OCI-LY7 (cell line): ENCODE results near the gene KRT9. TPM values are rescaled to one million over a fixed set of nuclear protein-coding genes. Genes with fewer than 3 reads are reported as not detected.
"Not testable (repeated sequence)": the region's sequence is repeated elsewhere in the genome, so short reads cannot be mapped to it uniquely, and the experiment has no call there.

ENCODE experiments used
- BruUV-seq: library from RNA; stranded (reverse); fragments of 400-500 nt; replicated peaks from 2 replicates; lab custom pipeline; 2021; lab: Mats Ljungman, UMichigan
- CTCF ChIA-PET: fragments of 300-600 bp; sonication (Branson Sonifier 250); formaldehyde crosslinking; loops from one replicate; lab custom pipeline; 2022; ENCODE audit warnings: antibody characterized with exemption; ENCODE audit not compliant: unreplicated experiment; lab: Charles Lee
- POLR2A ChIA-PET: fragments of 300-600 bp; sonication (Branson Sonifier 250); formaldehyde crosslinking; loops from one replicate; lab custom pipeline; 2022; ENCODE audit warnings: antibody characterized with exemption; lab: Charles Lee
- DNase-seq: peaks from one replicate; pipeline ENCODE4 v3.0.0-alpha.2; 2015; ENCODE audit warnings: low spot score
- H2AFZ ChIP-seq: fragments of 200-600 bp; sonication (generic), shearing (Covaris generic); 2 replicates; pipeline ENCODE4 v1.6.1; 2014; ENCODE audit warnings: mild to moderate bottlenecking, antibody characterized with exemption, low read length, moderate library complexity
- H3K27ac ChIP-seq: fragments of 200-600 bp; sonication (generic); 2 replicates; pipeline ENCODE4 v1.5.1; 2014; ENCODE audit warnings: mixed run types, low read depth, mild to moderate bottlenecking, moderate library complexity, low read length, inconsistent platforms; ENCODE audit not compliant: poor library complexity, severe bottlenecking
- H3K36me3 ChIP-seq: fragments of 200-600 bp; sonication (generic); 2 replicates; pipeline ENCODE4 v1.6.1; 2014; ENCODE audit warnings: mild to moderate bottlenecking, antibody characterized with exemption, low read length, moderate library complexity, mixed read lengths; ENCODE audit not compliant: insufficient read depth
- H3K4me1 ChIP-seq: fragments of 200-600 bp; sonication (generic); 2 replicates; pipeline ENCODE4 v1.5.1; 2014; ENCODE audit warnings: mild to moderate bottlenecking, low read length; ENCODE audit not compliant: insufficient read depth, poor library complexity, severe bottlenecking
- H3K4me2 ChIP-seq: fragments of 200-600 bp; sonication (generic); 2 replicates; pipeline ENCODE4 v1.6.1; 2014; ENCODE audit warnings: mild to moderate bottlenecking, low read length
- H3K4me3 ChIP-seq: fragments of 200-600 bp; sonication (generic); 2 replicates; pipeline ENCODE4 v1.5.1; 2014; ENCODE audit warnings: mild to moderate bottlenecking, low read depth, low read length; ENCODE audit not compliant: poor library complexity, severe bottlenecking
- H3K79me2 ChIP-seq: fragments of 200-600 bp; sonication (generic); 2 replicates; pipeline ENCODE4 v1.6.1; 2016; ENCODE audit warnings: low read depth, mild to moderate bottlenecking, low read length, moderate library complexity, mixed read lengths; ENCODE audit not compliant: insufficient read depth
- H3K9me2 ChIP-seq: fragments of 200-600 bp; sonication (generic); 2 replicates; pipeline ENCODE4 v1.6.1; 2016; ENCODE audit warnings: mild to moderate bottlenecking, low read length, mixed read lengths; ENCODE audit not compliant: insufficient read depth
- H3K9me3 ChIP-seq: fragments of 200-600 bp; sonication (generic); 2 replicates; pipeline ENCODE4 v1.6.1; 2014; ENCODE audit warnings: mild to moderate bottlenecking, mixed run types, low read length, mixed read lengths
- H4K20me1 ChIP-seq: fragments of 200-600 bp; sonication (generic); 2 replicates; pipeline ENCODE4 v1.6.1; 2014; ENCODE audit warnings: mild to moderate bottlenecking, antibody characterized with exemption, low read length, moderate library complexity, mixed read lengths; ENCODE audit not compliant: insufficient read depth
- EZH2phosphoT487 ChIP-seq: fragments of 200-600 bp; sonication (generic); IDR thresholded peaks from 2 replicates; pipeline ENCODE4 v1.6.1; 2018; ENCODE audit warnings: low read depth, borderline replicate concordance, mild to moderate bottlenecking, mixed run types, antibody characterized with exemption, low read length, moderate library complexity, mixed read lengths
- intact Hi-C: fragments of 100-400 bp; cut with micrococcal nuclease; formaldehyde crosslinking; loops from one replicate; pipeline ENCODE4 v1.10.0; 2022; ENCODE audit not compliant: unreplicated experiment
- total RNA-seq, 2 experiments: library from RNA; depleted of rRNA in 1 of 2; stranded (reverse); fragments of >200 nt in 1 of 2; shearing (Covaris generic) in 1 of 2; gene quantifications; 2 replicates each; pipeline ENCODE4 v1.2.3, GENCODE V29; 2014 to 2022
- TF ChIP-seq, protein P1 (sequence below): fragments of 200-600 bp; sonication (generic); conservative IDR thresholded peaks from 2 replicates; pipeline ENCODE4 v1.5.1; 2014; ENCODE audit warnings: mild to moderate bottlenecking, antibody characterized with exemption, low read length, moderate library complexity, mixed read lengths

The KRT9 gene
- total RNA-seq, 2 experiments from 2014 or later = not detected

DNA sequence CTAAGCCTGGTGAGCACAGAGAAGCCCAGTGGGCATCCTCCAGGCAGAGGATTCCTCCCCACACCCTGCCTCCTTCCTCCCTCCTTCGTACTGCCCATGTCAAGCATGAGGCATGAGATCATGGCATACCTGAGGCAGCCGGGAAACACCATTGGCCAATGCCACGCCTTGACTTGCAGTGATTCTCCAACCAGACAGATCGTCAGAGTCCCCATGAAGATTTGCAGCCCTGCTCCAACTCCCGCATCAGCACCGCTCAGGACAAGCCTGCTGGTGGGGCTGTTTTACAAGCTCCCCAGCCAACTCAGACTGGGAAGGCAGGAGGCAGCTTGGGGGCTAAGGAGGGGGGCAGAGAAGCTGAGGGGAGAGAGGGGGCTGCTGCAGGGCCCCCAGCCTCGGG, 43.6 kb upstream of the KRT9 start:
- no peak overlapping the region for H2AFZ ChIP-seq
- no peak for DNase-seq
- no peaks in the 10 kb centered on the region for H3K4me1 ChIP-seq
- intact Hi-C loops = no loop called here
- no peaks in the 10 kb centered on the region for H4K20me1 ChIP-seq
- no peak overlapping the region for H3K27ac ChIP-seq
- no peaks in the 10 kb centered on the region for H3K79me2 ChIP-seq
- no peaks in the 10 kb centered on the region for H3K9me2 ChIP-seq
- H3K4me3 ChIP-seq = no peak overlapping the region
- ChIA-PET POLR2A (no interaction called here), CTCF (no interaction called here)
- no peak overlapping the region for H3K4me2 ChIP-seq
- no peaks in the 10 kb centered on the region for H3K9me3 ChIP-seq
- TF ChIP-seq, protein P1, sequence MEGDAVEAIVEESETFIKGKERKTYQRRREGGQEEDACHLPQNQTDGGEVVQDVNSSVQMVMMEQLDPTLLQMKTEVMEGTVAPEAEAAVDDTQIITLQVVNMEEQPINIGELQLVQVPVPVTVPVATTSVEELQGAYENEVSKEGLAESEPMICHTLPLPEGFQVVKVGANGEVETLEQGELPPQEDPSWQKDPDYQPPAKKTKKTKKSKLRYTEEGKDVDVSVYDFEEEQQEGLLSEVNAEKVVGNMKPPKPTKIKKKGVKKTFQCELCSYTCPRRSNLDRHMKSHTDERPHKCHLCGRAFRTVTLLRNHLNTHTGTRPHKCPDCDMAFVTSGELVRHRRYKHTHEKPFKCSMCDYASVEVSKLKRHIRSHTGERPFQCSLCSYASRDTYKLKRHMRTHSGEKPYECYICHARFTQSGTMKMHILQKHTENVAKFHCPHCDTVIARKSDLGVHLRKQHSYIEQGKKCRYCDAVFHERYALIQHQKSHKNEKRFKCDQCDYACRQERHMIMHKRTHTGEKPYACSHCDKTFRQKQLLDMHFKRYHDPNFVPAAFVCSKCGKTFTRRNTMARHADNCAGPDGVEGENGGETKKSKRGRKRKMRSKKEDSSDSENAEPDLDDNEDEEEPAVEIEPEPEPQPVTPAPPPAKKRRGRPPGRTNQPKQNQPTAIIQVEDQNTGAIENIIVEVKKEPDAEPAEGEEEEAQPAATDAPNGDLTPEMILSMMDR = no peak
- TF ChIP-seq EZH2phosphoT487 = no peak
- H3K36me3 ChIP-seq = no peaks in the 10 kb centered on the region
- BruUV-seq = no TSS peak

DNA sequence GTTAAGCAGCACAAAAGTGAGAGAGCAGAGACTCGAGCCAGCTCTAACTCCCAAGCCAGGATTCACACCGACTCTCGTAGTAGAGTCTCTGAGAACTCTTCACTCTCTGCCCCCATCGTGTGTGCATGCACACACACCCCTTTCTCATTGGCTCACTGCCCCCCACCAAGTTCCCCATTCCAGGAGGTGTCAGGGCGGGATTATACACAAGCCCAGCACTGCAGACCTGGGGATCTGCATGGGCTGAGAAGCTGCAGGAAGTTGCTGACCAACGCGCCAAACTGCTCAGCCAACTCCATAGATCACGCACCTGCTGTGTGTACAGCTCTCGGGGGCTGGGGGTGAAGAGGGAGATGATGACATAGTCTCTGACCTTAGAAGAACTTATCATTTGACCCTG, 42.9 kb upstream of the KRT9 start:
- H3K79me2 ChIP-seq, H3K4me2 ChIP-seq, H3K36me3 ChIP-seq, H3K4me1 ChIP-seq, H3K9me2 ChIP-seq, H3K9me3 ChIP-seq, CTCF ChIA-PET, H2AFZ ChIP-seq, BruUV-seq, H3K4me3 ChIP-seq, POLR2A ChIA-PET, H4K20me1 ChIP-seq, intact Hi-C loops, H3K27ac ChIP-seq, DNase-seq: not testable (repeated sequence)

DNA sequence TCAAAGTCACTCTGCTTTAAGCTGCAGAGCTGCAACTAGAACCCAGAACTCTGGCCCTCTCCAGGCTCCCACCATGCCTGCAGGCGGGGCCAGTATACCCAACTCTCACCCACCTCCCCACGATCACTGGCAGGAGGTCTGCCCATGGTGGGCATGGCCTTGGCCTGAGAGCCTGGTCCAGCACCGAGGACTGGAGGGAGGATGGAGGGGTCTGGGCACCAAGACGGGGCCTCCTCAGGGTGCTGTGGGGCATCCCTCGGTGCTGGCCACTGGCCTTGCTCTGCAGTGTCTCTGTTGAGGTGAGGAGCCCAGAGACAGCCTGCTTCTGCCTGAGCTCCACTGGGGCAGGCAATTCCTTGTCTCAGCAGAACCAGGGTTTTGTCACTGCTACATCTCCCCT, 42.2 kb upstream of the KRT9 start:
- ChIA-PET POLR2A (no interaction called here), CTCF (no interaction called here)
- no peak overlapping the region for H3K27ac ChIP-seq
- no peaks in the 10 kb centered on the region for H4K20me1 ChIP-seq
- no peaks in the 10 kb centered on the region for H3K4me1 ChIP-seq
- no peak overlapping the region for H2AFZ ChIP-seq
- TF ChIP-seq, protein P1 = no peak
- no peak for TF ChIP-seq EZH2phosphoT487
- H3K9me3 ChIP-seq = no peaks in the 10 kb centered on the region
- BruUV-seq = no TSS peak
- H3K79me2 ChIP-seq = no peaks in the 10 kb centered on the region
- no peaks in the 10 kb centered on the region for H3K36me3 ChIP-seq
- DNase-seq = no peak
- no peak overlapping the region for H3K4me3 ChIP-seq
- H3K9me2 ChIP-seq = no peaks in the 10 kb centered on the region
- intact Hi-C loops = no loop called here
- no peak overlapping the region for H3K4me2 ChIP-seq
